HG02852 (cell line): ENCODE data around the gene TRIM6.
A peak's percentile ranks its signal among the peaks of the same experiment; 100 is the strongest.
"Not testable (repeated sequence)": the region's sequence is repeated elsewhere in the genome, so short reads cannot be mapped to it uniquely, and the experiment has no call there.

ENCODE experiments used
- ATAC-seq: cut with Tn5 transposase; IDR thresholded peaks from one replicate; pipeline ENCODE4 v1.9.1; 2021; ENCODE audit warnings: mild to moderate bottlenecking, moderate library complexity; ENCODE audit not compliant: unreplicated experiment

Gene TRIM6

DNA sequence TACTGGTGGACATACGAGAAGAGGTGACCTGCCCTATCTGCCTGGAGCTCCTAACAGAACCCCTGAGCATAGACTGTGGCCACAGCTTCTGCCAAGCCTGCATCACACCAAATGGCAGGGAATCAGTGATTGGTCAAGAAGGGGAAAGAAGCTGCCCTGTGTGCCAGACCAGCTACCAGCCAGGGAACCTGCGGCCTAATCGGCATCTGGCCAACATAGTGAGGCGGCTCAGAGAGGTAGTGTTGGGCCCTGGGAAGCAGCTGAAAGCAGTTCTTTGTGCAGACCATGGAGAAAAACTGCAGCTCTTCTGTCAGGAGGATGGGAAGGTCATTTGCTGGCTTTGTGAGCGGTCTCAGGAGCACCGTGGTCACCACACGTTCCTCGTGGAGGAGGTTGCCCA, 6.9 kb downstream of the TRIM6 start:
- no peak for ATAC-seq

DNA sequence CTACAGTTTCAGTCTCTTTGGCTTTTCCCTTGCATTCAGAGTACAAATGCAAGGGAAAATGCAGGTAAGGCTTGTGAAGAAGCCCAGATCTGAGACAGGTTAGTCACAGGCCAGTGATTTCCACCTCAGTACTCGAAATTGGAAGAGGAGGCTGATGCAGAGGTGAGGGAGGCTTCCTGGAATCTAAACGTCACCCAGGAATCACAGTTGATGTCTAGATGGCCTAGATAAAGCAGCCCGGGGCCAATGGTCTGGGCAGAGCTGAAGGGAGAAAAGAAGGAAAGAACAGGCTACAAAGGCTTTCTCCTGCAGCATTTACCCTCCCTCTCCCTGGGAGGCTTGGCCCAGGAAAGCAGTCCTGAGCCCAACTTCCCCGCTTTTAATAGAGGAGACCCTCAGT, 8.5 kb downstream of the TRIM6 start:
- no peak for ATAC-seq

DNA sequence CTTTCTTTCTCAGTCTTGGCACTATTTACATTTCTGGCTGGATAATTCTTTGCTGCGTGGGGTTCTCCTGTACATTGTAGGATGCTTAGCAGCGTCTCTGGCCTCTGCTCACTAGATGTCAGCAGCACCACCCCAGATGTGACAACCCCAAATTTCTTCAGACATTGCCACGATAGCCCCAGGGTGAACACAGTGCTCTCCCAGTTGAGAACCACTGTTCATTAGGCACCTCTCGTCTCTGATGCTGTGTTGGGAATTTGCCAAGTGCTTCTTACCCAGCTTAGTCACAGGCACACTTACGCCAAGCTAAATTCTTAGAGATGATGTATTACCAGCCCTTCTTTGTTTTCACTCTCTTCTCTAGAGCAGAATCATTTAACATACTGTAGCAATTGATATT, 9.4 kb downstream of the TRIM6 start:
- ATAC-seq, result no peak

DNA sequence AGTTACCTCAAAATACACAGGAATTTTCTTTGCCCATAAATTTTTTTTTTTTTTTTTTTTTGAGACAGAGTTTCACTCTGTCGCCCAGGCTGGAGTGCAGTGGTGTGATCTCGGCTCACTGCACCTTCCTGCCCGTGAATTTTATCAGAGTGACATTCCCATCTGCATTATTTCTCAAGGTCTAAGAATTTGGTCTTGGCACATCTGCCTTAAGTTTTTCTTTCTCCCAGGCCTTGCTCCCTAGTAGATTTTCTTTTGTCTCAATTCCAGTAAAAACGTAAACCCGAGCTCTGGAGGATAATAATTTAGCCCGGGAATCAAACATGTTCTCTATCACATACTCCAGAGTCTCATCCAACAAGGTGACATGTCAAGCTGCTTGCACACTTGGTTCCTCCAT, 12.4 kb downstream of the TRIM6 start:
- no peak for ATAC-seq

DNA sequence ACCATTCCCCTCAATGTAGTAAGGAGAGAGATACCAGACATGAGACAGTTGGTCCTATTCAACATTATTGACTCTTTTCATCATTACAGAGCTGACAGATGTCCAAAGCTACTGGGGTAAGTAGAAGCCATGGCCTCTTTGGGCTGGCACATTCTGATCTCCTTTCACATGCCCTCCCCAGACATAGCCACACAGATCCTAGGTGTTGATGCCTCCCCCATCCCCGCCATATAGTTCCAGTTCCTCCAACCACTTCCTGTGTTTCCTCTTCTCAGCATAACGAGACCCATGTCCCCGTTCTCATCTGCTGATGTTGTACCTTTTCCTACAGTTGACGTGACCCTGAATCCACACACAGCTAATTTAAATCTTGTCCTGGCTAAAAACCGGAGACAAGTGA, 14.0 kb downstream of the TRIM6 start:
- no peak for ATAC-seq

DNA sequence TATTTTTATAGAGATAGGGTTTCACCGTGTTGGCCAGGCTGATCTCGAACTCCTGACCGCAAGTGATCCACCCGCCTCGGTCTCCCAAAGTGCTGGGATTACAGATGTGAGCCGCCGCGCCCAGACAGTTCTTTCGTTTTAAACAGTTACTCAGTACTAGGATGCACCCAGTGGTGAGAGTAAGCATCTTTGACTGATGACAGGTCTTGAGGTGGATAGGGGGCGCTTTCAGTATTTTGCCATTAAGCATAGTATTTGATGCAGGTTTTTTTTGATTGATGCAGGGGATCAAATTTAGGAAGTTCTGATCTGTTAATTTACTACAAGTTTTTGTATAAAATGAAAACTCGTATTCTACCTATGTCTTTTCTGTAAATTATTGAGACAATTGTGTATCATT, 15.2 kb downstream of the TRIM6 start:
- ATAC-seq, result no peak

DNA sequence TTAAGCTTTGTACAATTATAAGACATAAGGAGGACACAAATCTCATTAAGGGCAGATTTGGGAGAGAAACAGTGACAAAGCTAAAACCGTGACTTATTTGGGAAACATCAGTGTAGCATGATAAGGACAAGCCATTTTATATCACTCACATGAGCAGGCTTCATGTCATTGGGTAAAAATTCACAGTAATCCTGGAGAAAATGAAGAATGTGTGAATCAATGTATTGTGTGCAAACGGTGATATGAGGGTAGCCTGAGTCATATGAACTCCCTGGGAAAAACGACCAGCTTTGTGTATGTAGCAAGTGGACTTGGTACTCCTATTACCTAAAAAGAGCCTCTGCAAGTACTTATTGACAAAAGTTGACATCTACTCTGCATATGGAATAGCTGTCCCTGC, 22.4 kb downstream of the TRIM6 start:
- ATAC-seq, result no peak

DNA sequence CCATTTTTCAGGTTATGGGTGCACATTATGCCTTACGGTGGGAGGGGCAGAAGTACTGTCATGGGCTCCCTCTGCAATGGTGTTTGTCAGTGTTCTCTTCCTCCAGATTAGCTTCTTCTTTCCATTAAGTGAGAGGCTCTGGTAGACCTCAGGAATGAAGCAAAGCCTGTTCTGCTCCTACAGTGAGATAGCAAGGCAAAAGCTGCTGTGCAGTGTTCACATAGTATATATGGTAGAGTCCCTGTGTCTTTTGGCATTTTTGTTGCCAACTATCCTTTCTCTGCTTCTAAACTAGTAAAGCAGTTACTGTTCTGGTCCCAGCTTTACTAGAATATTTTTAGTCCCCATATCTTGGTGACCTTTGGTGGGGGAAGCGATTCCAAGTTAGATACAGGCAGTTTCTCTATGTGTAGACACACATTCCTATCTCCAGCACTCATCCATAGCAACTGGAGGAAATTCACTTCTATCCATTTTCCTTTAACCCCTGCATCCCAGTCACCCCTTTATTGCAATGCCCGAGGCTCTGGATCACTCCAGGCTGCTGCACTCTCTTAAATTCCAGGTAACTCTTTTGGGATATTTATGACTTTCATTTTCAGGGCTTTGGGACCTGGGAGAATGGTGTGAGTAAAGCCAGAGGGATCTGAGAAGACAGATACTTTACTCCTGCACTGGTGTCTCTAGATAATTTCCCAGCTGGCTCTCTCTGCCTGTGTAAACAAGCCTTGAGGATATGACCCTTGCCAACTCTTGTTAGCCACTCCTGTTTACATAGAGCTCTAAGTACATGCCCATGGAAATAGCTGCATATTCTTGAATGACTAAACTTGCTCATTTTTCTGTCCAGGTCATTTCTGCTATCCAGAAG, 24.4 kb downstream of the TRIM6 start:
- ATAC-seq, result no peak

DNA sequence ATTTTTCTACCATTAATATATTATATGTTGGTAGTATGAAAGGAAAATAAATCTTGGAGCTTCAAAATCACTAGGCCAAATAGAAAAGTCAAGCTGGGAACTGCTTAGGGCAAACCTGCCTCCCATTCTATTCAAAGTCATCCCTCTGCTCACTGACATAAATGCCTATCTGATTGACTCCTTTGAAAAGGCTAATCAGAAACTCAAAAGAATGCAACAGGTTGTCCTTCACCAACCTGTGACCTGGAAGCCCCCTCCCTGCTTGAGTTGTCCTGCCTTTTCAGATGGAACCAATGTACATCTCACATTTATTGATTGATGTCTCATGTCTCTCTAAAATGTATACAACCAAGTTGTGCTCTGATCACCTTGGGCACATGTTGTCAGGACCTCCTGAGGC, 25.1 kb downstream of the TRIM6 start:
- no peak for ATAC-seq

DNA sequence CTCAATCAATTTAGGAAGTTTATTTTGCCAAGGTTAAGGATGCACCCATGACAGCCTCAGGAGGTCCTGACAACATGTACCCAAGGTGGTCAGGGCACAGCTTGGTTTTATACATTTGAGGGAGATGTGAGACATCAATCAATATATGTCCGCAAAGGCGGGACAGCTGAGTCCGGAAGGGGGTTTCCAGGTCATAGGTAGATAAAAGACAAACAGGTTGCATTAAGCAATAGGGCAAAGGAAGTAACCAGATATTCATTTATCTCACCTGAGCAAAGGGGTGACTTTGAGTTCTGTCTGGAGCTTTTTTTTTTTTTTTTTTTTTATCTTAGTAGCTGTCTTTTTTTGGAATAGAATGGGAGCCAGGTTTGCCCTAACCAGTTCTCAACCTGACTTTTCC, 26.4 kb downstream of the TRIM6 start:
- no peak for ATAC-seq

DNA sequence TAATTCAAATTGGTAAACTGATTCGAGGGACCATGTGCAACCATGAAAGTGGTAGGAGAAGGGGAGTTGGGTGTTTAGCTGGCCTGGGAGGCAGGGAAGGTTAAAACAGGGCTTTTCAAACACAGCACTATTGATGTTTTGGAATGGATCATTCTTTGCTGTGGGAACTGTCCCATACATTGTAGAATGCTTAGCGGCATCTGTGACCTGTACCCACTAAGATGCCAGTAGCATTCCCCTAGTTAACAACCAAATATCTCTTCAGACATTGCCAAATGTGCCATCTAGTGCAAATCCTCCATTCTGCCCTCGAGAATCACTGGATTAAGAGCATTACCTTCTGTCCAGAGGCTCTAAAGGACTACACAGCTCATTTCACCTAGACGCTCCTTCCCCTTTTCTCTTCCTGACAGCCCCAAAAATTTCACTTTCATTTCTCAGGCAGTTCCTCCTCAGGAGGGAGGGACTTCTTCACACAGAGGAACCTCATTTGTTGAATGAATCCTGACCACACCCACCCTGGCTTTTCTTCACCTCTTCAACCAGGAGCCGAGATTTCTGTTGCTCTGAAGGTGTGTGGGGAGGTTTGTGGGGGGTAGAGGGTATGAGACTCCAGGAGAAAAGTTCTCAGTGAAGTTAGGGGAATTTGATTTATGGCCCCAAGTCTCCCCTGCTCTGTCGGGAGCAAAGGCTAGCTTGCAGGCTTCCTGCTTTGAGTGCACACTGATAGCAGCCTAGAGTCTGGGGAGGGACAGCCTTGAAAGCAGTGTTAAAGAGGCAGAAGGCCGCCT, 28.2 kb downstream of the TRIM6 start, which contains the start of gene TRIM34:
Gene TRIM34 (plus strand): TSS at position 513 of the 791 bp plus-strand sequence. CDS start 7,331 bp downstream, outside the sequence.
- peak; percentile 97 for ATAC-seq

DNA sequence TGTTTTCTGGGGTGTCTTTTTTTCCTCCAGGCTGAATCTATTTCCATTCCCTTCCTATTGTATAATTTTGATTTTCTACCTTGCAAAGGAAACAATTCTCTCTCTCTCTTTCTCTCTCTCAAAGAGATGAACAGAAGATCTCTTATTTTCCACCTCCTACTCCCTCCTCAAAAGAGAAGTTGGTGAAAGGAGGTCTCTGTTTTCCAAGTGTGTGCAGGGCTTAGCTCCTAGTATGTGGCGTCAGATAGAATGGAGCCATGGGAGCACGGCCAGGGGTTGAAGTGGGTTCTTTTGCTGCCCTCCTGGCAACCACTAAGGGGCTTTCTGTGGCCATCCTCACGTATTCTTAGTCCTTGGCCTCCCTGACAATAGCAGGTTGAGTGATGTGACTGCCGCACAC, 28.8 kb downstream of the TRIM6 start:
- peak; percentile 6 for ATAC-seq

DNA sequence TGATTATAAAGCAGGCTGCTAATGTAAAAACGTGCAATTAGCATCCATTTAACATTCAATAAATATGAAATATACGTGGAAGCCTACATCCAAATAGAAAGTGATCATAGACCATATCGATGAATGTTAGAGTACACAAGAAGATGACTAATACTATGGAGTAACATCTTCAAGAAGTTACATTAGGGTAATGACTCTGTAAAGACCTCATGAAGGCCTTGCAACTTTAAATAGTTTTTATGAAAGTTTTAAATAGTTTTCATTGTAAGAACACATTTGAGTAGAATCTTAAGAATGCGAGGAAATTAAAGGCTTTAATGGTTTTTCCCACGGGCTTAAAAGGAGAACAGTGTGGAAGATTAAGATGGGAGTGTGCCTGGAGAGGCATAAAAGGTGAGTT, 29.8 kb downstream of the TRIM6 start:
- no peak for ATAC-seq

DNA sequence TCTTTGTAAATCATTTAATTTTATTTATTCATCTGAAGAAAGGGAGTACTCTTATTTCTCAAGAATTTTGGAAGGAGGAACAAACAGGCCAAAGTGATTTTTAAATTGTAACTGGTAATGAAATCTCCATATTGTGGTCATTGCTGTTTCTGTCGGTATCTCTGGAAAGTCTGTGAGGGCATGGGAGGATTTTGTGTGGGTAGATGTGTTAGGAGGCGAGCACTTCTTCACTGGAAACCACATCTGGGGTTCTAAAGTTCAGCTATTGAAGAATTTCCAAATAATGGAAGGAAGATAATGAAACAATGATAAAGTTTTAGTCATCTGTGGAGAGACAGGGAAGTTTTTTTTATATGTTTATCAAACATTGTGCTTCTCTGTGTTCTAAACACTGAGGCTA, 35.0 kb downstream of the TRIM6 start:
- ATAC-seq, result peak; percentile 20

DNA sequence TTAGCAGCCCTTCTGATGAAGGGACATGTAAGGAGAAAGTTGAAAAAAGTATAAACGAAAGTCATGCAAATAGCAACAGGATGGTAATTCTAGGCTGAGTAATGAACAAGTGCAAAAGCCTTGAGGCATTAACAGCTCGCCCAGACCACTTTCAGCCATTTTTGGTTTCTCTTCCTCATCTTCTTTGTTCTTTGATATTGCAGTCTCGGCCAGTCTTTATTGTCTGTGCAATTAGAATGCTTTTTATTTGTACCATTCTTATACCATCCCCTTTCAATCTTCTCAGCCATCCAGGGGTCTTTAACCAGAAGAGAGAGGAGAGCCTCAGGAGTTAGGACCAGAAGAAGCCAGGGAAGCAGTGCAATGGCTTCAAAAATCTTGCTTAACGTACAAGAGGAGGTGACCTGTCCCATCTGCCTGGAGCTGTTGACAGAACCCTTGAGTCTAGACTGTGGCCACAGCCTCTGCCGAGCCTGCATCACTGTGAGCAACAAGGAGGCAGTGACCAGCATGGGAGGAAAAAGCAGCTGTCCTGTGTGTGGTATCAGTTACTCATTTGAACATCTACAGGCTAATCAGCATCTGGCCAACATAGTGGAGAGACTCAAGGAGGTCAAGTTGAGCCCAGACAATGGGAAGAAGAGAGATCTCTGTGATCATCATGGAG, 35.7 kb downstream of the TRIM6 start:
- peak; percentile 95 for ATAC-seq

DNA sequence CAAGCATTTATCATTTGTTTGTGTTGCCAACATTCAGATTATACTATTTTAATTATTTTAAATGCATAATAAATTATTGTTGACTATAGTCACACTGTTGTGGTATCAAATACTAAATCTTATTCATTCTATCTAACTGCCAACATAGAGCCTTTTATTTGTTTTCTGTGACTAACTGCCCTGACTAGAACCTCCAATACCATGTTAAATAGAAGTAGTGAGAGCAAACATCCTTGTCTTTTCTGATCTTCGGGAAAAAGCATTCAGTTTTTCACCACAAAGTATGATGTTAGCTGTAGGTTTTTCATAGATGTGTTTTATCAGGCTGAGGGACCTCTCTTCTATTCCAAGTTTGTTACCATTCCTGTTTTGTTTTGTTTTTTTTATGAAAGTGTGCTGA, 43.5 kb downstream of the TRIM6 start:
- no peak for ATAC-seq

DNA sequence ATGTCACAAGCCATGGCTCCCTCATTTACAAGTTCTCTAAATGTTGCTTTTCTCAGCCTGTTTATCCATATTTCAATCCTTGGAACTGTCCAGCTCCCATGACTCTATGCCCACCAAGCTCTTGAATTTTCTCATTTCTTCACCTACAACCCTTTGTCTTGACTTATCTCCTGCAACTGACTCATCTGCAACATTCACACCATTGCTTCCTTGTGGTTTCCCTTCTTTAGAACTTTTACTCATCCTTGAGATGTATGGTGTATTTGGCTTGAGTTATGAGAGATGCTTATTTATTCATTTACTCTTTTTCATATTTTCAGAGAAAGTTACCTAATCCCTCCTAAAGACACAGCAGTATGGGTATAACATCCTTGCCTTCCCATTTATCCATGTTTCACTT, 47.1 kb downstream of the TRIM6 start:
- ATAC-seq, result no peak

DNA sequence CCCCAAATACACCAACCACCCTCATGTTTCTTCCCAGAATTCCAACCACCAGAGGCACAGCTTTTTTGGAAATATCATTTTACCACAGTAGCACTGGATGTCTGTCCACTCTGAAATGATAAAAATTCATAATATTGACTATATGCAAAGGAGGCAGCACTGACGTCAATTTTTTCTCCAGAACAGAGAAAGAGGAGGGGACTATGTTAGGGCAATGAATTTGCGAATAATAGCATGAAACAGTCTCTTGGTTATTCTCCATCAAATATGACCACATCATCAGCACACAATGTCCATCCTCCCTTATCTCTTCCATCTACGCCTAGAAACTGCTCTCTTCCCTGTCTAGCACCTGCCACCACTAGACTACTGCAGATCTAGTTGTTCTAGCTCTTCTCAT, 49.7 kb downstream of the TRIM6 start:
- ATAC-seq, result no peak

DNA sequence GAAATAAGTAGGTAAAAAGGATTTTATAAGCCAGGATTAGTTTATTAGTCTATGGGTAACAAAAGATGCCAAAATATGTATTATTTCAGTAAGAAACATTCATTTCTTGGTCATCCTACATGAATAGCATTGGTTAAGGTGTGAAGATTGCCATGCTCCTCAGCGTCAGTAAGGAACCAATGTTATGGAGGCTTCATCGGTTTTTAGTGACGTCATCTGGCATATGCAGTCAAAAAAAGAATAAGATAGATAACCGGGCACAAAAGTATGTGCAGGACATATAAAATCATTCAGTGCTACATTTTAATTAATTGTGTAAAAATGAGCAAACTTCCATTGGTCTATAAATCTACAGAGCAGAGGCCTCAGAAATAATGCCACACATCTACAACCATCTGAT, 59.0 kb downstream of the TRIM6 start:
- no peak for ATAC-seq

DNA sequence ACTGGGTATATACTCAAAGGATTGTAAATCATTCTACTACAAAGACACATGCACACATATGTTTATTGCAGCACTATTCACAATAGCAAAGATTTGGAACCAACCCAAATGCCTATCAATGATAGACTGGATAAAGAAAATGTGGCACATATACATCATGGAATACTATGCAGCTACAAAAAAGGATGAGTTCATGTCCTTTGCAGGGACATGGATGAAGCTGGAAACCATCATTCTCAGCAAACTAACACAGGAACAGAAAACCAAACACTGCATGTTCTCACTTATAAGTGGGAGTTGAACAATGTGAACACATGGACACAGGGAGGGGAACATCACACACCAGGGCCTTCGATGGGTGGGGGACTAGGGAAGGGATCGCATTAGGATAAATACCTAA, 60.5 kb downstream of the TRIM6 start:
- ATAC-seq, result not testable (repeated sequence)

DNA sequence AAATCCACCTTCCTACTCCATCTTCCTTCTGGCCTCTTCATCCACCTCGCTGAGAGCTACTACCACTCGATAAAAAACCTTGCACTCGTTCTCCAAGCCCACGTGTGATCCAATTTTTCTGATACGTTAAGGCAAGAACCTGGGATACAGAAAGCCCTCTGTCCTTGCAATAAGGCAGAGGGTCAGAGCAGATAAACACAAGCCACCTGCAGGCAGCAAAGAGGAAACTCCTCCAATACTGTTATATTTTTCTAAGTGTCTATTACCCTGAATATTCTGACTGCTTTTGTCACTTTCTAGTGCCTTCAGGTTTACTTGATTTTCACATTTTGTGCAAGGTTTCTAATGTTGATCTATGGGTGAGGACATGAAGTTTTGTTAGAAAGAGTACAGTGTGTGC, 61.9 kb downstream of the TRIM6 start:
- ATAC-seq, result no peak
